Lung (tissue), 12 donors: Measurements from ENCODE around the gene LBR. TPM values are rescaled to one million over a fixed set of nuclear protein-coding genes. Genes with fewer than 3 reads are reported as not detected.

ENCODE experiments used
- ATAC-seq: fragments of 200-7000 bp; cut with Tn5 transposase; one replicate; pipeline ENCODE4 v1.9.1; 2020; ENCODE audit warnings: moderate number of reproducible peaks; ENCODE audit not compliant: insufficient read depth, low FRiP score
- DNase-seq, 3 donors: peaks; one replicate each; pipeline ENCODE4 v3.0.0-alpha.2; 2013 to 2017
- H3K27ac ChIP-seq, 2 donors: one replicate each; pipeline ENCODE4 v1.5.1; 2013; ENCODE audit warnings: mild to moderate bottlenecking in 2 of 2, moderate library complexity in 2 of 2, control low read depth in 1 of 2, inconsistent platforms in 1 of 2, low read depth in 1 of 2, low read length in 1 of 2
- H3K27me3 ChIP-seq, 3 donors: one replicate each; pipeline ENCODE4 v1.5.1; 2013; ENCODE audit warnings: low read length in 2 of 3; ENCODE audit not compliant: control insufficient read depth in 3 of 3, insufficient read depth in 3 of 3
- H3K36me3 ChIP-seq, 4 donors: one replicate each; pipeline ENCODE4 v1.5.1; 2013; ENCODE audit warnings: low read length in 4 of 4, mild to moderate bottlenecking in 1 of 4, moderate library complexity in 1 of 4; ENCODE audit not compliant: control insufficient read depth in 4 of 4, insufficient read depth in 4 of 4
- H3K4me1 ChIP-seq, 5 donors: one replicate each; pipeline ENCODE4 v1.5.1; 2013; ENCODE audit warnings: low read length in 5 of 5, mild to moderate bottlenecking in 2 of 5, moderate library complexity in 1 of 5; ENCODE audit not compliant: control insufficient read depth in 5 of 5, insufficient read depth in 5 of 5
- H3K4me3 ChIP-seq: one replicate; pipeline ENCODE4 v1.5.1; 2013; ENCODE audit warnings: mild to moderate bottlenecking, control low read depth, moderate library complexity
- H3K9ac ChIP-seq, 2 donors: one replicate each; pipeline ENCODE4 v1.5.1; 2013; ENCODE audit warnings: low read length in 2 of 2, control low read depth in 1 of 2; ENCODE audit not compliant: insufficient read depth in 1 of 2
- H3K9me3 ChIP-seq, 4 donors: one replicate each; pipeline ENCODE4 v1.5.1; 2013; ENCODE audit warnings: low read length in 3 of 4, mild to moderate bottlenecking in 1 of 4, moderate library complexity in 1 of 4; ENCODE audit not compliant: control insufficient read depth in 4 of 4, insufficient read depth in 3 of 4
- WGBS, 2 donors: extraction: QIAGEN DNeasy Blood & Tissue Kit; methylation state at CpG; one replicate each; pipeline ENCODE4 v1.1.7; 2013; 5-methylcytosine and 5-hydroxymethylcytosine counted together
- polyA plus RNA-seq, 2 donors: library from polyadenylated mRNA; stranded (reverse); fragments of 200-250 nt; gene quantifications; one replicate each; pipeline ENCODE4 v1.2.1, GENCODE V29; 2013
- total RNA-seq, 2 donors: library from RNA; depleted of rRNA in 1 of 2; stranded (reverse); fragments of >200 nt in 1 of 2; gene quantifications; one replicate each; pipeline ENCODE4 v1.2.1, GENCODE V29; 2014 to 2021
- TF ChIP-seq, protein P1 (sequence below): IDR thresholded peaks from 2 replicates; pipeline ENCODE4 v1.5.1; 2012; ENCODE audit warnings: mild to moderate bottlenecking; ENCODE audit errors: control extremely low read depth, extremely low read depth
- donor health status: control.
- donor health status: control.
- donor health status: Bipolar disorder and iron deficiency.
- donor health status: healthy.
- donor health status: DM: yes; HTN: yes; CAD: no.

The LBR gene
- total and polyA plus RNA-seq, 4 donors, result 16.2 to 76.6 (median 42.1) TPM

DNA sequence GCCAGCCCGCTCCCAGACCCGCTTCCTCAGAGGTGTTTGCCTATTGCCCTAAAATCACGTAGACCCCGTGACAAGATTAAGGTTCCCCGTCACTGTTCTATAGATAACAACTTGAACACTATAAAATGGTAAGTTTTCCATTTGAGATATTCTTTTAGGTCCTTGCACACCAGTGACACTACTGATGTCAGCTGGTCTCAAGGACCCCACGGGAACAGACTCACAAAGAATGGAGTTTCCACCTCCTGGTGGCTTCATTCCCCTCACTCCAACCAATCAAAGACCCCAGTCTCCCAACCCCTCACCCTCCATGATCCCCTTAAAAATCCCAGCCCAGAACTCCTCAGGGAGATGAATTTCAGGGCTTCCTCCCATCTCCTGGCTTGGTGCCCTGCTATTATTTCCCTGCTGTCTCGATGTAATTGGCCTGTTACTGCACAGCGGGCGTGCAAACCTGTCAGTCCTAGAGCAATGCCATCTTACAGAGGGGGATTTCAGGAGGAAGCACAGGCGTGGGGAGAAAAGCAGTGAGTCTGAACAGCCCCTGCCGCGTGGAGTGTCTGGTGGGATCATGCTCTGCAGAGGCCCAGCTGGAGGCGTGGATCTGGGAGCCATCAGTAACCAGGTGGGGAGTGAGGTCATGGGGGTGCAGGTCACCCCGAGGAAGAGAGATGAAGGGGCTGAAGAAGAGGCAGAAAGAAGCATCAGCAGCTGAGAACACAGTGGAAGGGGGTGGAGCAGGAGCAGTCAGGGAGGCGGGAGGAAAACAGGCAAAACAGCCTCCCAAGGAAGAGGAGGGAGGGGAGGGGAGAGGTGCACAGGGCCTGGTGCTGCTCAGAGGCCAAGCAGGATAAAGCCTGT lies 35.1 kb upstream of the LBR start:
- Histone ChIP-seq H3K27ac (no peak overlapping the region), H3K36me3 (no peaks in the 10 kb centered on the region), H3K4me3 (no peak overlapping the region), H3K27me3 (no peaks in the 10 kb centered on the region), H3K9ac (no peak overlapping the region), H3K9me3 (no peaks in the 10 kb centered on the region), H3K4me1 (peaks cover 0 to 35% (median 2%) of the 10 kb centered on the region in 5 donors)
- TF ChIP-seq, protein P1, sequence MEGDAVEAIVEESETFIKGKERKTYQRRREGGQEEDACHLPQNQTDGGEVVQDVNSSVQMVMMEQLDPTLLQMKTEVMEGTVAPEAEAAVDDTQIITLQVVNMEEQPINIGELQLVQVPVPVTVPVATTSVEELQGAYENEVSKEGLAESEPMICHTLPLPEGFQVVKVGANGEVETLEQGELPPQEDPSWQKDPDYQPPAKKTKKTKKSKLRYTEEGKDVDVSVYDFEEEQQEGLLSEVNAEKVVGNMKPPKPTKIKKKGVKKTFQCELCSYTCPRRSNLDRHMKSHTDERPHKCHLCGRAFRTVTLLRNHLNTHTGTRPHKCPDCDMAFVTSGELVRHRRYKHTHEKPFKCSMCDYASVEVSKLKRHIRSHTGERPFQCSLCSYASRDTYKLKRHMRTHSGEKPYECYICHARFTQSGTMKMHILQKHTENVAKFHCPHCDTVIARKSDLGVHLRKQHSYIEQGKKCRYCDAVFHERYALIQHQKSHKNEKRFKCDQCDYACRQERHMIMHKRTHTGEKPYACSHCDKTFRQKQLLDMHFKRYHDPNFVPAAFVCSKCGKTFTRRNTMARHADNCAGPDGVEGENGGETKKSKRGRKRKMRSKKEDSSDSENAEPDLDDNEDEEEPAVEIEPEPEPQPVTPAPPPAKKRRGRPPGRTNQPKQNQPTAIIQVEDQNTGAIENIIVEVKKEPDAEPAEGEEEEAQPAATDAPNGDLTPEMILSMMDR, result no peak
- peak; percentile 35 to 67 (median 54) for DNase-seq
- WGBS, 2 donors, result 59 to 65% methylated on average over 15 of the region's 15 CpGs
- no peak for ATAC-seq

DNA sequence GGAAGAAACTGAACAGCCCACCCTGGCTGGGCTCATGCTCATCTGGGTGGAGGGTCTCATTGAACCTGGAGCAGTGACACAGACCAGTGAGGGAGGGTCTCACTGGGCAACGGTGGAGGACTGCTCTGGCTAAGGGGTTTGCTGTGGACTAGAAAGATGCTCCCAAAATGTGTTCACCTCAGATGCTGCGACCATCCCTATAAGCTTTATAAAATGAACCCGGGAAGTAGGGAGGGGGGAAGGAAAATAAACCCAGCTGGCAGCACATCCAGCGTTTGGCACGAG lies 34.5 kb upstream of the LBR start:
- Histone ChIP-seq H3K4me3 (no peak overlapping the region), H3K27me3 (no peaks in the 10 kb centered on the region), H3K27ac (no peak overlapping the region), H3K36me3 (no peaks in the 10 kb centered on the region), H3K4me1 (peaks cover 0 to 30% (median 2%) of the 10 kb centered on the region in 5 donors), H3K9me3 (no peaks in the 10 kb centered on the region), H3K9ac (peak overlapping the region in 1 of 2 donors; percentile 11)
- TF ChIP-seq, protein P1, result no peak
- ATAC-seq (no peak), DNase-seq (no peak)
- WGBS, 2 donors, result 55 to 65% methylated on average over 5 of the region's 5 CpGs

DNA sequence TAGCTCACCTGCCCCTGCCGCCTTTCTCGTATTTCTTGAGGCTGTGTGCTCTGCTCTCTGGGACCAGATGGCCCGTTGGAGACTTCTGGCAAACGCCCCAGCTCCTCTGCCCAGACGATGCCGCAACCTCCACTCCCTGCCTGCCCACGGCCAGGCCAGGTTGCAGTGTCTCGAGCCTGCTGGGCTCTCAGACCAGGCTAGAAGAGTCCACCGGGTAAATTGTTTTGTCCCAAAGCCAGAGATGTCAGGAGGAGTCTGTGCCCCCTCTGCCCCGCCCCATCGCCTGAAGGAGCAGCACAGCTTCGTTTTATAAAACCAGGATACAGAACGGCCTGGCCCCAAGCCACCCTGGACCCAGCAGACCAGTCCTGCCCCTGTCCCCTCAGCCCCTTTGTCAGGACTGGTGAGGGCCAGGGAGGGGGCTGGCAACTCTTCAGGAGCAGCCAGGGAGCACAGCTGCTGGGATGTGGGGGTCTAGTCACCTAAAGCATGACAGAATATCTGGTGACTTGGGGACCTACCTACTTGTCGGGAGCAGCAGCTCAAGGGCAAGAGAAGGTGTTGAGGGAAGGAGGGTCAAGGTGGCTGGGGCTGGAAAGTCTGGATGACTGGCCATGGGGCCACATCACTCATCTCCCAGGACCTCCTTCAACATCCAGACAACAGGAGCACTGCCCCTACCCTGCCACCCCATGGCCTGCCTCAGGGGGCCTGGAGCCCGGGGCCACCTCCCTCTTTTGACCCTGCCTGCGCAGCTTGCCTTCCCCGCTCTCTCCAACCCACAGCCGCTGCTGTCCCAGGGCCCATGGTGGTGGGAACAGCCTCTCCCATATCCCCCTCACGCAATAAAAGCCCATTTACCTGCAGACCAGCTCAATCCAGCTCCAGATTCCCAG lies 33.9 kb upstream of the LBR start:
- no peaks in the 10 kb centered on the region for H3K9me3 ChIP-seq
- peaks cover 0 to 30% (median 2%) of the 10 kb centered on the region in 5 donors for H3K4me1 ChIP-seq
- DNase-seq, result no peak
- H3K27me3 ChIP-seq, result no peaks in the 10 kb centered on the region
- TF ChIP-seq, protein P1, result no peak
- ATAC-seq, result no peak
- 81 to 87% methylated on average over 19 of the region's 19 CpGs for WGBS, 2 donors
- no peak overlapping the region for H3K4me3 ChIP-seq
- no peaks in the 10 kb centered on the region for H3K36me3 ChIP-seq
- peak overlapping the region in 1 of 2 donors; percentile 11 for H3K9ac ChIP-seq
- H3K27ac ChIP-seq, result no peak overlapping the region
